ENCODE data around the gene FOXO3. TPM values are rescaled to one million over a fixed set of nuclear protein-coding genes. Genes with fewer than 3 reads are reported as not detected.

The FOXO3 gene
- total and polyA plus RNA-seq, 2 of the 8 experiments (the other 6 are each of a cell fraction or from before 2014, with no cell fraction given), result 13.1 to 19.3 TPM

DNA sequence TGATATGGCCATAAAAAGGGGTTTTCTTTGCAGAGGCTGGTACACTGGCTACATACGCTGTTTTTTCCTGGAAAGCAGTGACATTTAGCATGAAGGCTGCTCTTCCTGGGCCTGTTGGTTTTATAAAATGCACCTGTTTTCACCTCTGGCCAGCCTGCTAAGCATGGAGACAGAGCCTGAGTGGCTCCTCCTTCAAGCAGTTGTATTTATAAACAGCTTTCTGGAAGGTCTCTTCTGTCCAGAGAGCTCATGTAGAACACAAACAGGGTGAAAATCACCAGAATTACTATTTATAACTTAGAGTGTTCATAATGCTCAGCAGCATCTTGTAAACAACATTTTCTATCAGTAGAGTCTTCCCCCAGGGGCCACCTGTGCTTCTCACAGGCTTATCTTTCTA lies 109.0 kb downstream of the FOXO3 start:
- H2BK5ac ChIP-seq (ENCODE audit: low read depth, low read length), result no peak overlapping the region
- H3K9ac ChIP-seq (replicated peaks in 1 of 4; ENCODE audit: extremely low read depth in 1 of 4, low read depth in 3 of 4, low read length in 3 of 4), result no peak overlapping the region
- no peak overlapping the region for H2AFZ ChIP-seq (ENCODE audit: low read length)
- peaks cover 3% of the 10 kb centered on the region; the same call in 1 of the 2 replicates for H3K79me1 ChIP-seq (ENCODE audit: low read depth, low read length)
- H3K4ac ChIP-seq (replicated peaks; ENCODE audit: insufficient read length, low read depth, low read length), result no peak overlapping the region
- H3K23me2 ChIP-seq (ENCODE audit: low read depth, low read length), result no peaks in the 10 kb centered on the region
- no peaks in the 10 kb centered on the region for H3K9me3 ChIP-seq (ENCODE audit: insufficient read depth in 2 of 2, low read depth in 1 of 2, low read length in 1 of 2)
- H3K4me1 ChIP-seq (replicated peaks in 1 of 4; ENCODE audit: control insufficient read depth in 3 of 4, insufficient read depth in 4 of 4, low read length in 3 of 4), result peaks cover 9 to 27% (median 20%) of the 10 kb centered on the region in 4 experiments
- no peak overlapping the region for H2BK20ac ChIP-seq (ENCODE audit: low read length)
- H3K4me3 ChIP-seq (ENCODE audit: extremely low read depth in 1 of 4, insufficient read depth in 2 of 4, low read depth in 3 of 4, low read length in 4 of 4), result no peak overlapping the region
- H3K27me3 ChIP-seq (replicated peaks in 1 of 4; ENCODE audit: control insufficient read depth in 3 of 4, extremely low read depth in 1 of 4, insufficient read depth in 3 of 4, low read length in 3 of 4), result no peaks in the 10 kb centered on the region
- DNase-seq (ENCODE audit: low read depth in 1 of 2, low spot score in 2 of 2) (no peak), FAIRE-seq (no peak)
- no peak overlapping the region for H3K27ac ChIP-seq (ENCODE audit: low read depth, low read length)
- no peak overlapping the region for H2AK5ac ChIP-seq (ENCODE audit: low read depth, low read length)
- H3K18ac ChIP-seq (ENCODE audit: extremely low read depth, low read length), result no peak overlapping the region
- H3K36me3 ChIP-seq (ENCODE audit: control insufficient read depth in 2 of 4, insufficient read depth in 4 of 4, low read length in 3 of 4), result no peaks in the 10 kb centered on the region; a peak in 2 of 8 replicates
- H3K56ac ChIP-seq (replicated peaks; ENCODE audit: insufficient read length, low read depth, low read length), result no peak overlapping the region
- H4K91ac ChIP-seq (replicated peaks; ENCODE audit: insufficient read length, low read length), result no peak overlapping the region
- ChIA-PET POLR2A (ENCODE audit: partially characterized antibody) (no interaction called here), CTCF (ENCODE audit: partially characterized antibody) (interaction anchor here (1.1 kb wide), 1 partner anchor 8 kb away, joined by 4 read pairs; no protein-coding TSS in a partner anchor)
- H3K4me2 ChIP-seq (ENCODE audit: insufficient read depth in 1 of 2, low read depth in 2 of 2, low read length in 2 of 2), result no peak overlapping the region
- no peak overlapping the region for H4K8ac ChIP-seq (ENCODE audit: extremely low read depth, insufficient read depth, low read length)
- no peak overlapping the region for H2BK120ac ChIP-seq (replicated peaks; ENCODE audit: low read depth, low read length)
- H2BK15ac ChIP-seq (ENCODE audit: low read length), result no peak overlapping the region
- H3K23ac ChIP-seq (ENCODE audit: insufficient read length), result no peak overlapping the region
- no peak overlapping the region for H2BK12ac ChIP-seq (ENCODE audit: low read depth, low read length)
- no peak overlapping the region for H4K5ac ChIP-seq (ENCODE audit: insufficient read length, low read depth, low read length)
- H3K79me2 ChIP-seq (ENCODE audit: control insufficient read depth in 1 of 2, insufficient read depth in 2 of 2, low read length in 2 of 2), result peaks cover 0 to 43% of the 10 kb centered on the region in 2 experiments; a peak in 2 of 4 replicates
- WGBS, 2 experiments (ENCODE audit: extremely low coverage in 1 of 2, insufficient coverage in 1 of 2, insufficient read length in 1 of 2, insufficient replicate concordance in 2 of 2, low coverage in 1 of 2, low lambda C conversion rate in 2 of 2, missing lambda C conversion rate in 1 of 2), result 82% methylated on average over 1 of the region's 1 CpG; no CpG with 5 or more reads in 1 of the 2 experiments
- H4K20me1 ChIP-seq (replicated peaks in 1 of 2; ENCODE audit: control insufficient read depth in 1 of 2, insufficient read depth in 2 of 2, low read length in 2 of 2), result no peaks in the 10 kb centered on the region
- H3K14ac ChIP-seq (ENCODE audit: insufficient read length), result no peak overlapping the region
- TF ChIP-seq EP300 (IDR thresholded peaks at IDR 0.05; ENCODE audit: borderline replicate concordance in 1 of 2, low read depth in 2 of 2, low read length in 2 of 2) (no peak), CTBP2 (IDR thresholded peaks at IDR 0.05; ENCODE audit: borderline replicate concordance, insufficient read depth, insufficient read length, low read length) (no peak), KDM1A (IDR thresholded peaks at IDR 0.05; ENCODE audit: borderline replicate concordance, low read length) (no peak), NRF1 (IDR thresholded peaks at IDR 0.05; ENCODE audit: low read depth, low read length) (no peak)
